OCI-LY7 (cell line): Measurements from ENCODE around the gene MRFAP1L1. TPM values are rescaled to one million over a fixed set of nuclear protein-coding genes. Genes with fewer than 3 reads are reported as not detected.

Source experiments
- BruUV-seq: library from RNA; stranded (reverse); fragments of 400-500 nt; replicated peaks from 2 replicates; lab custom pipeline; 2021; lab: Mats Ljungman, UMichigan
- CTCF ChIA-PET: fragments of 300-600 bp; sonication (Branson Sonifier 250); formaldehyde crosslinking; loops from one replicate; lab custom pipeline; 2022; ENCODE audit warnings: antibody characterized with exemption; ENCODE audit not compliant: unreplicated experiment; lab: Charles Lee
- POLR2A ChIA-PET: fragments of 300-600 bp; sonication (Branson Sonifier 250); formaldehyde crosslinking; loops from one replicate; lab custom pipeline; 2022; ENCODE audit warnings: antibody characterized with exemption; lab: Charles Lee
- DNase-seq: peaks from one replicate; pipeline ENCODE4 v3.0.0-alpha.2; 2015; ENCODE audit warnings: low spot score
- H2AFZ ChIP-seq: fragments of 200-600 bp; sonication (generic), shearing (Covaris generic); 2 replicates; pipeline ENCODE4 v1.6.1; 2014; ENCODE audit warnings: mild to moderate bottlenecking, antibody characterized with exemption, low read length, moderate library complexity
- H3K27ac ChIP-seq: fragments of 200-600 bp; sonication (generic); 2 replicates; pipeline ENCODE4 v1.5.1; 2014; ENCODE audit warnings: mixed run types, low read depth, mild to moderate bottlenecking, moderate library complexity, low read length, inconsistent platforms; ENCODE audit not compliant: poor library complexity, severe bottlenecking
- H3K36me3 ChIP-seq: fragments of 200-600 bp; sonication (generic); 2 replicates; pipeline ENCODE4 v1.6.1; 2014; ENCODE audit warnings: mild to moderate bottlenecking, antibody characterized with exemption, low read length, moderate library complexity, mixed read lengths; ENCODE audit not compliant: insufficient read depth
- H3K4me1 ChIP-seq: fragments of 200-600 bp; sonication (generic); 2 replicates; pipeline ENCODE4 v1.5.1; 2014; ENCODE audit warnings: mild to moderate bottlenecking, low read length; ENCODE audit not compliant: insufficient read depth, poor library complexity, severe bottlenecking
- H3K4me2 ChIP-seq: fragments of 200-600 bp; sonication (generic); 2 replicates; pipeline ENCODE4 v1.6.1; 2014; ENCODE audit warnings: mild to moderate bottlenecking, low read length
- H3K4me3 ChIP-seq: fragments of 200-600 bp; sonication (generic); 2 replicates; pipeline ENCODE4 v1.5.1; 2014; ENCODE audit warnings: mild to moderate bottlenecking, low read depth, low read length; ENCODE audit not compliant: poor library complexity, severe bottlenecking
- H3K79me2 ChIP-seq: fragments of 200-600 bp; sonication (generic); 2 replicates; pipeline ENCODE4 v1.6.1; 2016; ENCODE audit warnings: low read depth, mild to moderate bottlenecking, low read length, moderate library complexity, mixed read lengths; ENCODE audit not compliant: insufficient read depth
- H3K9me2 ChIP-seq: fragments of 200-600 bp; sonication (generic); 2 replicates; pipeline ENCODE4 v1.6.1; 2016; ENCODE audit warnings: mild to moderate bottlenecking, low read length, mixed read lengths; ENCODE audit not compliant: insufficient read depth
- H3K9me3 ChIP-seq: fragments of 200-600 bp; sonication (generic); 2 replicates; pipeline ENCODE4 v1.6.1; 2014; ENCODE audit warnings: mild to moderate bottlenecking, mixed run types, low read length, mixed read lengths
- H4K20me1 ChIP-seq: fragments of 200-600 bp; sonication (generic); 2 replicates; pipeline ENCODE4 v1.6.1; 2014; ENCODE audit warnings: mild to moderate bottlenecking, antibody characterized with exemption, low read length, moderate library complexity, mixed read lengths; ENCODE audit not compliant: insufficient read depth
- EZH2phosphoT487 ChIP-seq: fragments of 200-600 bp; sonication (generic); IDR thresholded peaks from 2 replicates; pipeline ENCODE4 v1.6.1; 2018; ENCODE audit warnings: low read depth, borderline replicate concordance, mild to moderate bottlenecking, mixed run types, antibody characterized with exemption, low read length, moderate library complexity, mixed read lengths
- intact Hi-C: fragments of 100-400 bp; cut with micrococcal nuclease; formaldehyde crosslinking; loops from one replicate; pipeline ENCODE4 v1.10.0; 2022; ENCODE audit not compliant: unreplicated experiment
- total RNA-seq, 2 experiments: library from RNA; depleted of rRNA in 1 of 2; stranded (reverse); fragments of >200 nt in 1 of 2; shearing (Covaris generic) in 1 of 2; gene quantifications; 2 replicates each; pipeline ENCODE4 v1.2.3, GENCODE V29; 2014 to 2022
- TF ChIP-seq, protein P1 (sequence below): fragments of 200-600 bp; sonication (generic); conservative IDR thresholded peaks from 2 replicates; pipeline ENCODE4 v1.5.1; 2014; ENCODE audit warnings: mild to moderate bottlenecking, antibody characterized with exemption, low read length, moderate library complexity, mixed read lengths

The MRFAP1L1 gene
- total RNA-seq, 2 experiments from 2014 or later, result 49.3 to 50.5 TPM

DNA sequence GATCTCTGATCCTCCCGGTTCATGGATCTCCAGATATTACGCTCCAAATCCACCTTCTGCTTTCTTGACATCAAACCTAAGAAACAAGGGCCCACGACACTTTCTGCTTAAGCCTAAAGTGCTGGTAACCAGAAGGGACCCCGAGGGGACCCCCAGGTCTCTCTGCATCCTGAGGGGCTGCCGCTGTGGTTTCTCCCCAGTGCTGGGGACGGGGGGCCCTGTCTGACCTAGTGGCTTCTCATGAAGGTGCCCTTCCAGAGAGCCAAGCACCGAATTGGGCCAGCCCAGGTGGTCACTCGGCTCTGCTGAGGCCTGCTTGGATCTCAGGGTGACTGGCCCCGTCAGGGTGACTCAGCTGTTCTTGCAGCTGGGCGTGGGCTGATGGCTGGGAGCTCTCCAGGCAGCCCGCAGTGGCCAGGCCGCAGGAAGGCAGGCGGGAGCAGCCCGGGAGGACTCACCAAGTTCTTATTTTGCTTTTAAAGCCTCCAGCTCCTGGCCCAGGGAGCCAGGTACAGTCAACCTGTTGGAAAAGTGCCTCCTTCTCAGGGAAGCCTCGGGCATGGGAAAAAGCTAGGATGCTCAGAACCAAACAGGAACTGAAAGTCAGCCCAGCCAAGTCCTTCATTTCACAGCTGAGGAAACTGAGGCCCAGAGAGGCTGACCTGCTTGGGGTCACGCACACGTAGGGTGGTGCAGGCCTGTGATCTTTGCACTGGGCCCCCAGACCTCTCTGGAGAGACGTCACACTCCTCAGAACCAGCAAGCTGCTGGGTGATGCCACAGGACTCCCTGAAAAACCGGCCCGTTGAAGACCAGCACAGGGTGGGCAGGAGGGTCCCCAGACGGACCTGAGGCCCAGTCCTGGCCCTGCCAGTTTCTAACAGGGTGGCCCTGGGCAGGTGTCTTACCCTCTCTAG, 23.0 kb upstream of the MRFAP1L1 start:
- TF ChIP-seq, protein P1, sequence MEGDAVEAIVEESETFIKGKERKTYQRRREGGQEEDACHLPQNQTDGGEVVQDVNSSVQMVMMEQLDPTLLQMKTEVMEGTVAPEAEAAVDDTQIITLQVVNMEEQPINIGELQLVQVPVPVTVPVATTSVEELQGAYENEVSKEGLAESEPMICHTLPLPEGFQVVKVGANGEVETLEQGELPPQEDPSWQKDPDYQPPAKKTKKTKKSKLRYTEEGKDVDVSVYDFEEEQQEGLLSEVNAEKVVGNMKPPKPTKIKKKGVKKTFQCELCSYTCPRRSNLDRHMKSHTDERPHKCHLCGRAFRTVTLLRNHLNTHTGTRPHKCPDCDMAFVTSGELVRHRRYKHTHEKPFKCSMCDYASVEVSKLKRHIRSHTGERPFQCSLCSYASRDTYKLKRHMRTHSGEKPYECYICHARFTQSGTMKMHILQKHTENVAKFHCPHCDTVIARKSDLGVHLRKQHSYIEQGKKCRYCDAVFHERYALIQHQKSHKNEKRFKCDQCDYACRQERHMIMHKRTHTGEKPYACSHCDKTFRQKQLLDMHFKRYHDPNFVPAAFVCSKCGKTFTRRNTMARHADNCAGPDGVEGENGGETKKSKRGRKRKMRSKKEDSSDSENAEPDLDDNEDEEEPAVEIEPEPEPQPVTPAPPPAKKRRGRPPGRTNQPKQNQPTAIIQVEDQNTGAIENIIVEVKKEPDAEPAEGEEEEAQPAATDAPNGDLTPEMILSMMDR, result no peak
- no peak for TF ChIP-seq EZH2phosphoT487
- CTCF ChIA-PET, result no interaction called here

DNA sequence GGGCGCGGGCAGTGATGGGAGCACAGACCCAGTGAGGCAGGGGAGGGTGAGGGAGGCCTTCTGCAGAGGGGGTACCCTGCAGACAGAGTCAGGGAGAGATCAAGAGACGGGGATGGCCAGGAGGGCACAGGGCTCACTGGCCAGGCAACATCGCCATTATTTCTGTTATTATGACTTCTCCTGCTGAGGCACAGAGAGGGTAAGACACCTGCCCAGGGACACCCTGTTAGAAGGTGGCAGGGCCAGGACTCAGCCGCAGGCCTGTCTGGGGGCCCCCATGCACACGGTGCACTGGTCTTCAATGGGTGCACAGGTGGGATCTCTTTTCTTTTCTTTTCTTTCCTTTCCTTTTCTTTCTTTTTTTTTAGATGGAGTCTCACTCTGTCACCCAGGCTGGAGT, 22.1 kb upstream of the MRFAP1L1 start:
- H3K9me3 ChIP-seq, result no peaks in the 10 kb centered on the region
- no peak overlapping the region for H3K4me3 ChIP-seq
- H3K4me1 ChIP-seq, result no peaks in the 10 kb centered on the region
- POLR2A ChIA-PET, result no interaction called here
- DNase-seq, result no peak
- H3K9me2 ChIP-seq, result no peaks in the 10 kb centered on the region
- CTCF ChIA-PET, result no interaction called here
- H4K20me1 ChIP-seq, result no peaks in the 10 kb centered on the region
- no peaks in the 10 kb centered on the region for H3K36me3 ChIP-seq
- no TSS peak for BruUV-seq
- TF ChIP-seq EZH2phosphoT487, result no peak
- TF ChIP-seq, protein P1, result no peak
- no peaks in the 10 kb centered on the region for H3K79me2 ChIP-seq
- no peak overlapping the region for H3K27ac ChIP-seq
- no peak overlapping the region for H3K4me2 ChIP-seq
- no peak overlapping the region for H2AFZ ChIP-seq
- intact Hi-C loops, result no loop called here

More for the DNA sequence above, 23.0 kb upstream of the MRFAP1L1 start:
- no peaks in the 10 kb centered on the region for H3K4me1 ChIP-seq
- H3K9me3 ChIP-seq, result no peaks in the 10 kb centered on the region
- H3K27ac ChIP-seq, result no peak overlapping the region
- no peaks in the 10 kb centered on the region for H3K79me2 ChIP-seq
- H3K36me3 ChIP-seq, result no peaks in the 10 kb centered on the region
- BruUV-seq, result no TSS peak
- no peak overlapping the region for H3K4me2 ChIP-seq
- intact Hi-C loops, result no loop called here
- no peak for DNase-seq
- POLR2A ChIA-PET, result no interaction called here
- no peaks in the 10 kb centered on the region for H4K20me1 ChIP-seq
- no peak overlapping the region for H2AFZ ChIP-seq
- no peaks in the 10 kb centered on the region for H3K9me2 ChIP-seq
- H3K4me3 ChIP-seq, result no peak overlapping the region

DNA sequence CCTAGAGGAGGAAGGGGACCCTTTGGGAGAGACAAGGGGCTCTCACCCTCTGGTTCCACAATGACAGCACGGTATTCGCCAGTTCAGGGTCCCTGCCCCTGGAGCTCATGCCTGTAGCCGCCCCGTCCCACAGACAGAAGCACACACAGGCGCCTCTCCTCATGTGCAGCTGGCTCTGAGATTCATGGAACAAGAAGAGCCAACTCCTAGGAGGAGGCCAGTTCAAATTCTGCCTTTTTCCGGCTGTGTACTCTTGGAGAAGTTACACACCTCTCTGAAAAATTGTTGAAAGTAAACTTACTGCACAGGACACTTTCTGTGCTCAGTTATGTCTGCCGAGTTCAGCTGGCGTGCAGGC, 21.6 kb upstream of the MRFAP1L1 start:
- no peaks in the 10 kb centered on the region for H3K36me3 ChIP-seq
- no peaks in the 10 kb centered on the region for H3K79me2 ChIP-seq
- intact Hi-C loops, result no loop called here
- no peak overlapping the region for H3K4me2 ChIP-seq
- DNase-seq, result no peak
- H3K9me2 ChIP-seq, result no peaks in the 10 kb centered on the region
- CTCF ChIA-PET, result no interaction called here
- H3K27ac ChIP-seq, result no peak overlapping the region
- no peaks in the 10 kb centered on the region for H3K4me1 ChIP-seq
- no peaks in the 10 kb centered on the region for H3K9me3 ChIP-seq
- no peak for TF ChIP-seq EZH2phosphoT487
- TF ChIP-seq, protein P1, result no peak
- no peaks in the 10 kb centered on the region for H4K20me1 ChIP-seq
- BruUV-seq, result no TSS peak
- POLR2A ChIA-PET, result no interaction called here
- H3K4me3 ChIP-seq, result no peak overlapping the region
- no peak overlapping the region for H2AFZ ChIP-seq
